ENCODE data around the gene TMTC2.

Gene TMTC2

GRCh38 chr12:82896979-82897378 lies 210.3 kb downstream of the TMTC2 start:
- no peak overlapping the region for H3K9ac ChIP-seq (ENCODE audit: low read length)
- no peak overlapping the region for H2AFZ ChIP-seq (ENCODE audit: low read depth, low read length)
- TF ChIP-seq EZH2phosphoT487 (IDR thresholded peaks at IDR 0.05; ENCODE audit: low read depth), result no peak
- TF ChIP-seq, protein P1, sequence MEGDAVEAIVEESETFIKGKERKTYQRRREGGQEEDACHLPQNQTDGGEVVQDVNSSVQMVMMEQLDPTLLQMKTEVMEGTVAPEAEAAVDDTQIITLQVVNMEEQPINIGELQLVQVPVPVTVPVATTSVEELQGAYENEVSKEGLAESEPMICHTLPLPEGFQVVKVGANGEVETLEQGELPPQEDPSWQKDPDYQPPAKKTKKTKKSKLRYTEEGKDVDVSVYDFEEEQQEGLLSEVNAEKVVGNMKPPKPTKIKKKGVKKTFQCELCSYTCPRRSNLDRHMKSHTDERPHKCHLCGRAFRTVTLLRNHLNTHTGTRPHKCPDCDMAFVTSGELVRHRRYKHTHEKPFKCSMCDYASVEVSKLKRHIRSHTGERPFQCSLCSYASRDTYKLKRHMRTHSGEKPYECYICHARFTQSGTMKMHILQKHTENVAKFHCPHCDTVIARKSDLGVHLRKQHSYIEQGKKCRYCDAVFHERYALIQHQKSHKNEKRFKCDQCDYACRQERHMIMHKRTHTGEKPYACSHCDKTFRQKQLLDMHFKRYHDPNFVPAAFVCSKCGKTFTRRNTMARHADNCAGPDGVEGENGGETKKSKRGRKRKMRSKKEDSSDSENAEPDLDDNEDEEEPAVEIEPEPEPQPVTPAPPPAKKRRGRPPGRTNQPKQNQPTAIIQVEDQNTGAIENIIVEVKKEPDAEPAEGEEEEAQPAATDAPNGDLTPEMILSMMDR (IDR thresholded peaks at IDR 0.05; ENCODE audit: low read depth, low read length), result no peak
- no peaks in the 10 kb centered on the region for H3K36me3 ChIP-seq (replicated peaks; ENCODE audit: low read depth, low read length)
- H3K79me2 ChIP-seq (ENCODE audit: low read length), result no peaks in the 10 kb centered on the region
- H3K4me1 ChIP-seq (ENCODE audit: low read length), result no peaks in the 10 kb centered on the region
- no peaks in the 10 kb centered on the region for H3K27me3 ChIP-seq (ENCODE audit: low read depth, low read length)
- no peak overlapping the region for H3K4me2 ChIP-seq (ENCODE audit: low read length)
- H3K4me3 ChIP-seq (ENCODE audit: low read length), result no peak overlapping the region
- H3K27ac ChIP-seq (ENCODE audit: low read length), result no peak overlapping the region
- H4K20me1 ChIP-seq (ENCODE audit: insufficient read depth, low read length), result no peaks in the 10 kb centered on the region
- H3K9me3 ChIP-seq (ENCODE audit: insufficient read depth, low read length), result no peaks in the 10 kb centered on the region

DNA sequence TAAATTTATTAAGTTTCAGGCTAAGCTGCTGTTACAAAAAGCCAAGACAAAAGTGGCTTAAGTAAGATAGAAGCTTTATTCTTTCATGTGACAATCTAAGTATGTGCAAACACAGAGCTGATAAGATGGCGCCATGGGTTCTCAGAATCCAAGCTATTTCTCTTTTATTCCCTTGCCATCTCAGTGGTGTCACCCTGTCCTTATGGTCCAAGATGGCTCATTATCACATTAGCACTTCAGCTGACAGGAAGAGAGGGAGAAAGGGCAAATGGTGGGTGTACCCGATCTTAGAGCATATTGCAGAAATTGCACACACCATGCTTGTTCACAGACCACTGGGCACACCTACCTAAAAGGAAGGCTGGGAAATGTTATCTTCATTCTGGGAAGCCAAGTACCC lies 211.7 kb downstream of the TMTC2 start:
- H3K27me3 ChIP-seq (ENCODE audit: low read depth, low read length), result no peaks in the 10 kb centered on the region
- H3K27ac ChIP-seq (ENCODE audit: low read length), result no peak overlapping the region
- no peaks in the 10 kb centered on the region for H3K9me3 ChIP-seq (ENCODE audit: insufficient read depth, low read length)
- H3K4me3 ChIP-seq (ENCODE audit: low read length), result no peak overlapping the region
- no peak overlapping the region for H2AFZ ChIP-seq (ENCODE audit: low read depth, low read length)
- TF ChIP-seq, protein P1 (IDR thresholded peaks at IDR 0.05; ENCODE audit: low read depth, low read length), result no peak
- TF ChIP-seq EZH2phosphoT487 (IDR thresholded peaks at IDR 0.05; ENCODE audit: low read depth), result no peak
- H3K4me2 ChIP-seq (ENCODE audit: low read length), result no peak overlapping the region
- no peaks in the 10 kb centered on the region for H3K4me1 ChIP-seq (ENCODE audit: low read length)
- H4K20me1 ChIP-seq (ENCODE audit: insufficient read depth, low read length), result no peaks in the 10 kb centered on the region
- H3K79me2 ChIP-seq (ENCODE audit: low read length), result no peaks in the 10 kb centered on the region
- H3K36me3 ChIP-seq (replicated peaks; ENCODE audit: low read depth, low read length), result no peaks in the 10 kb centered on the region
- no peak overlapping the region for H3K9ac ChIP-seq (ENCODE audit: low read length)

GRCh38 chr12:82904219-82904790 lies 217.6 kb downstream of the TMTC2 start:
- no peaks in the 10 kb centered on the region for H3K79me2 ChIP-seq (ENCODE audit: low read length)
- H2AFZ ChIP-seq (ENCODE audit: low read depth, low read length), result no peak overlapping the region; the same call in 1 of the 2 replicates
- peak overlapping the region; percentile 2; the same call in 1 of the 2 replicates for H3K4me2 ChIP-seq (ENCODE audit: low read length)
- H3K4me1 ChIP-seq (ENCODE audit: low read length), result peaks cover 7% of the 10 kb centered on the region
- no peaks in the 10 kb centered on the region for H3K36me3 ChIP-seq (replicated peaks; ENCODE audit: low read depth, low read length)
- H3K9me3 ChIP-seq (ENCODE audit: insufficient read depth, low read length), result no peaks in the 10 kb centered on the region
- no peaks in the 10 kb centered on the region for H4K20me1 ChIP-seq (ENCODE audit: insufficient read depth, low read length)
- H3K9ac ChIP-seq (ENCODE audit: low read length), result no peak overlapping the region
- H3K27me3 ChIP-seq (ENCODE audit: low read depth, low read length), result no peaks in the 10 kb centered on the region
- no peak overlapping the region for H3K27ac ChIP-seq (ENCODE audit: low read length)
- no peak for TF ChIP-seq EZH2phosphoT487 (IDR thresholded peaks at IDR 0.05; ENCODE audit: low read depth)
- TF ChIP-seq, protein P1 (IDR thresholded peaks at IDR 0.05; ENCODE audit: low read depth, low read length), result no peak
- no peak overlapping the region for H3K4me3 ChIP-seq (ENCODE audit: low read length)

DNA sequence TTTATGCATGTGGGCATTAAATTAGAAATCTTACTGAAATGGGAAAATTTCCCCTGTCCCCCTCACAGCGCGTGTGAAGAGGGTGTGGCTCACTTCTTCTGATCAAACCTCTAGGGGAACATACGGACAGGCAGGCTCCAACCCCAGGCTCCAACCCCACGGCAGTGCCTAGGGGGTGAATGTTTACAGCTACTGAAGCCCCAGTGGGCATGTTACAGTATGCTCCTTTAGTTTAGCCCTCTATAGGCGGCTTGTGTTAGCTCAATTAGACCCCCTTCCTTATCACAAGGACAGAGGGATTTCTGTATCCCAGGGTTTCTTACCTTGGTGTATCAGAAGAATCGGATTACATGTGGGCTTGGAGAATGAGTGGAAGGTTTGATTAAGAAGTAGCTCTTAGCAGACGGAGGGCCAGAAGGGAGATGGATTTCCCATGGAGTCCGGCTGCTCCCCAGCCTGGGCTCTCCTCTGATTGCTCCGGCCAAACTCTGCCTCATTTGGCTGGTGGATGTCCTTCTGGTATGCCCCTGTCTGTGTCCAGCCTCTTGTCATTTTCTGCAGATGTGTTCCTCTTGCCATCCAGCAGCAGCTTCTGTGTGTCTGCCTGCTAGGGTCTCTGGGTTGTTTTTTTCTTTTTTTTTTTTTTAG lies 223.7 kb downstream of the TMTC2 start:
- no peaks in the 10 kb centered on the region for H3K79me2 ChIP-seq (ENCODE audit: low read length)
- no peak overlapping the region for H3K4me3 ChIP-seq (ENCODE audit: low read length)
- H3K27me3 ChIP-seq (ENCODE audit: low read depth, low read length), result no peaks in the 10 kb centered on the region
- no peaks in the 10 kb centered on the region for H3K36me3 ChIP-seq (replicated peaks; ENCODE audit: low read depth, low read length)
- no peaks in the 10 kb centered on the region for H3K4me1 ChIP-seq (ENCODE audit: low read length)
- H3K27ac ChIP-seq (ENCODE audit: low read length), result no peak overlapping the region
- no peak overlapping the region for H3K4me2 ChIP-seq (ENCODE audit: low read length)
- H2AFZ ChIP-seq (ENCODE audit: low read depth, low read length), result no peak overlapping the region
- H3K9me3 ChIP-seq (ENCODE audit: insufficient read depth, low read length), result no peaks in the 10 kb centered on the region
- no peak overlapping the region for H3K9ac ChIP-seq (ENCODE audit: low read length)
- H4K20me1 ChIP-seq (ENCODE audit: insufficient read depth, low read length), result no peaks in the 10 kb centered on the region
- no peak for TF ChIP-seq EZH2phosphoT487 (IDR thresholded peaks at IDR 0.05; ENCODE audit: low read depth)
- TF ChIP-seq, protein P1 (IDR thresholded peaks at IDR 0.05; ENCODE audit: low read depth, low read length), result no peak
